HG02798 (cell line): ENCODE measurements around the gene ARMC12.

Experiments used
- ATAC-seq: cut with Tn5 transposase; IDR thresholded peaks from one replicate; pipeline ENCODE4 v1.9.1; 2021; ENCODE audit warnings: mild to moderate bottlenecking; ENCODE audit not compliant: unreplicated experiment, poor library complexity

Gene ARMC12

DNA sequence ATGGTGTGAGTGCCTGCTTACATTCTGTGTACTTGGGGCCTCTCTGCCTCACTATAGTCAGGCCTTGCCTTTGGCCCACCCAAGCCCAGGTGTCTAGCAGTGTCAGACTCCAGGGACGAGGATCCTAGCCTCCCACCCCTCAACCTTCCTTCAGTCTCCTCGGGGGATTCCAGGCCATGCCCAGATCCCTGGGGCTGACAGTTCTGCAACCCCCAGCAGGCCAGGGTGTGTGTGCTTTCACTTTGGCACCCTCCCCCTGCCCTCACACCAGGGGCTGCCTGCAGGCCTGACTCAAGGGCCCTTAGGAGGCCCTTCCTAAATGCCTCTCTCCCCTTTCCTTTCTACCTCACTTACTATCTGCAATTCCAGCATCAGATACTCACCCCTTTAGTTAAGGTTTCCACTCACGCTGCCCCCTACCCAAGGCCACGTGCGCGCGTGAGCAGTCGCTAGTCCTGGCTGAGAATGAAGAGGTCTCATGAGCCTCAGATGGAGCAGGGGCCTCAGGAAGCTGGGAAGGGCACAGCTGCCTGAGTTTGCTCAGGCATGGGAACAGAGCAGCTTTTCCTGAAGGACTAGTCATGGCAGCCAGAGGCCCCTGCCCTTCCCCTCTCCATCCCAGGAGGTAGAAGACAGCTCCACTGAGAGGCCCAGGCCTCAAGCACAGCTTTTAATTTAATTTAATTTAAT lies 61.1 kb downstream of the ARMC12 start:
- ATAC-seq = no peak
